Effector memory CD8-positive, alpha-beta T cell (primary cell): Measurements from ENCODE around the gene MRPL46.

Experiments used
- ATAC-seq: fragments of 150-1000 bp; cut with Tn5 transposase; replicated peaks from 2 replicates; pipeline ENCODE4 v1.10.0; 2021; ENCODE audit warnings: mild to moderate bottlenecking, moderate library complexity
- DNase-seq, 3 experiments: peaks; one replicate each; pipeline ENCODE4 v3.0.0; 2021
- H3K27ac Mint-ChIP-seq, 2 donors: one replicate each; pipeline ENCODE4 v1.8.0; 2022; ENCODE audit warnings: mild to moderate bottlenecking in 2 of 2, mixed read lengths in 2 of 2, moderate library complexity in 2 of 2
- H3K27me3 Mint-ChIP-seq, 2 donors: one replicate each; pipeline ENCODE4 v1.8.0; 2022; ENCODE audit warnings: mixed read lengths in 2 of 2
- H3K36me3 Mint-ChIP-seq: one replicate; pipeline ENCODE4 v1.8.0; 2022; ENCODE audit warnings: mild to moderate bottlenecking, moderate library complexity, mixed read lengths; ENCODE audit not compliant: insufficient read depth
- H3K4me1 Mint-ChIP-seq, 2 donors: one replicate each; pipeline ENCODE4 v1.8.0; 2022; ENCODE audit warnings: low read depth in 2 of 2, mixed read lengths in 2 of 2
- H3K4me3 Mint-ChIP-seq, 2 donors: one replicate each; pipeline ENCODE4 v1.8.0; 2022; ENCODE audit warnings: mild to moderate bottlenecking in 2 of 2, mixed read lengths in 2 of 2, moderate library complexity in 2 of 2
- H3K9me3 Mint-ChIP-seq, 2 donors: one replicate each; pipeline ENCODE4 v1.8.0; 2022; ENCODE audit warnings: mixed read lengths in 2 of 2
- total RNA-seq, 9 experiments: gene quantifications; one replicate each; lab custom pipeline; 2026; lab: John Stamatoyannopoulos, UW

The MRPL46 gene
- total RNA-seq = 2.5 to 8.8 (median 5.5) reads per million in 9 experiments

GRCh38 chr15:88467073-88467934 lies at the start of gene MRPL46, which contains the start of gene MRPS11:
Gene MRPL46, minus strand, starts transcription at chr15:88467388. Its CDS starts 11 bp downstream, at chr15:88467377.
Gene MRPS11, plus strand, starts transcription at chr15:88467708. Its CDS starts 10 bp downstream, at chr15:88467718.
- H3K4me1 Mint-ChIP-seq = peaks cover 15 to 26% of the 10 kb centered on the region in 2 donors
- H3K36me3 Mint-ChIP-seq = peaks cover 45% of the 10 kb centered on the region
- peak; percentile 94 for ATAC-seq
- peak; percentile 87 to 91 (median 88) for DNase-seq
- no peaks in the 10 kb centered on the region for H3K27me3 Mint-ChIP-seq
- no peaks in the 10 kb centered on the region for H3K9me3 Mint-ChIP-seq
- H3K27ac Mint-ChIP-seq = peak within 1 kb of the TSS; percentile 97 to 98
- peak within 1 kb of the TSS; percentile 89 to 91 for H3K4me3 Mint-ChIP-seq

GRCh38 chr15:88513195-88513594 lies 46.0 kb upstream of the MRPL46 start:
- H3K27me3 Mint-ChIP-seq = no peaks in the 10 kb centered on the region
- ATAC-seq (no peak), DNase-seq (no peak)
- no peaks in the 10 kb centered on the region for H3K36me3 Mint-ChIP-seq
- H3K4me3 Mint-ChIP-seq = no peak overlapping the region
- no peaks in the 10 kb centered on the region for H3K9me3 Mint-ChIP-seq
- no peak overlapping the region for H3K27ac Mint-ChIP-seq
- H3K4me1 Mint-ChIP-seq = no peaks in the 10 kb centered on the region

DNA sequence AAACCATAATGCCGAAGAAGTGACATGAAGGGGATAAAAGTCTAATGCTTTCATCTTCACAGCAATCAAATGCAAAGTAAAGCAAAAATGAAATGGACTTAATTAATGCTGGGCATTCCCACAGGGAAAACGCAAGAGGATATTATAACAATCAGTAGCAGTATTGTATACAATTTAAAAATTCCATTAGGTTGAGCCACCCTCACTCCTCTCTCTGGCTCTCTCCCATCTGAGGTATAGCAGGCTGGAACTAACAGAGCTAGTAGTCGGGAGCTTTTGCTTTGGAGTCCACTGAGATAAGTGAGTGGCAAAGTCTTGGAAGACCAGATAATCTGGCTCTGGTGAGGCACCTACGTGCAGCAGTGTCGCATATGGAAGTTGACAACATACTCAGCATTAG lies 45.4 kb upstream of the MRPL46 start:
- no peaks in the 10 kb centered on the region for H3K9me3 Mint-ChIP-seq
- no peak overlapping the region for H3K27ac Mint-ChIP-seq
- H3K27me3 Mint-ChIP-seq = no peaks in the 10 kb centered on the region
- no peak overlapping the region for H3K4me3 Mint-ChIP-seq
- no peaks in the 10 kb centered on the region for H3K36me3 Mint-ChIP-seq
- no peaks in the 10 kb centered on the region for H3K4me1 Mint-ChIP-seq
- ATAC-seq = no peak
- no peak for DNase-seq

GRCh38 chr15:88512078-88512477 lies 44.9 kb upstream of the MRPL46 start:
- ATAC-seq (no peak), DNase-seq (no peak)
- H3K36me3 Mint-ChIP-seq = no peaks in the 10 kb centered on the region
- H3K27ac Mint-ChIP-seq = no peak overlapping the region
- no peaks in the 10 kb centered on the region for H3K4me1 Mint-ChIP-seq
- H3K4me3 Mint-ChIP-seq = no peak overlapping the region
- H3K27me3 Mint-ChIP-seq = no peaks in the 10 kb centered on the region
- no peaks in the 10 kb centered on the region for H3K9me3 Mint-ChIP-seq

- Mint-ChIP-seq H3K27me3 (no peaks in the 10 kb centered on the region), H3K27ac (no peak overlapping the region), H3K36me3 (no peaks in the 10 kb centered on the region), H3K4me1 (no peaks in the 10 kb centered on the region), H3K4me3 (no peak overlapping the region), H3K9me3 (no peaks in the 10 kb centered on the region)
- ATAC-seq = no peak
- DNase-seq = no peak
Observed at GRCh38 chr15:88511161-88511560, 44.0 kb upstream of the MRPL46 start.

DNA sequence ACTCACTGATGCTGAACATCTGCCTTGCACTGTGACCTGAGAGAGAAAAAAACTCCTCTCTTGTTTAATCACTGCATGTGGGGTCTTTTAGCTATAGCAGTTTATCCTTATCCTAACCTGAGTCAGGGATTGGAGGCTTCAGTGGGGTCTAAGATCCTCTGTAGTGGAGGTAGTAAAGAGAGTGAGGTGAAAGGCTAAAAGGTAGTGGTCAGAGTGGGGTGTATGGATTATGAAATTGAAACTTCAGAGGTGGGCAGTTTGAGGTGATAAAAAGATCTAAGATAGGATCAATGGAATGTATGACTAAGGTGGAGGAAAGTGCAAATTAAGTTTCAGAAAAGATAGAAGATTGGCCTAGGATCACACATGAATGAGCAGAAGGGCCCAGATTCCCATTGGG lies 42.8 kb upstream of the MRPL46 start:
- no peak overlapping the region for H3K4me3 Mint-ChIP-seq
- no peak overlapping the region for H3K27ac Mint-ChIP-seq
- H3K27me3 Mint-ChIP-seq = no peaks in the 10 kb centered on the region
- H3K36me3 Mint-ChIP-seq = no peaks in the 10 kb centered on the region
- H3K4me1 Mint-ChIP-seq = no peaks in the 10 kb centered on the region
- no peaks in the 10 kb centered on the region for H3K9me3 Mint-ChIP-seq
- DNase-seq (no peak), ATAC-seq (no peak)

- Mint-ChIP-seq H3K36me3 (no peaks in the 10 kb centered on the region), H3K4me1 (no peaks in the 10 kb centered on the region), H3K27me3 (no peaks in the 10 kb centered on the region), H3K9me3 (no peaks in the 10 kb centered on the region), H3K4me3 (no peak overlapping the region), H3K27ac (no peak overlapping the region)
- DNase-seq (no peak), ATAC-seq (no peak)
Observed at GRCh38 chr15:88509321-88509720, 42.1 kb upstream of the MRPL46 start.

DNA sequence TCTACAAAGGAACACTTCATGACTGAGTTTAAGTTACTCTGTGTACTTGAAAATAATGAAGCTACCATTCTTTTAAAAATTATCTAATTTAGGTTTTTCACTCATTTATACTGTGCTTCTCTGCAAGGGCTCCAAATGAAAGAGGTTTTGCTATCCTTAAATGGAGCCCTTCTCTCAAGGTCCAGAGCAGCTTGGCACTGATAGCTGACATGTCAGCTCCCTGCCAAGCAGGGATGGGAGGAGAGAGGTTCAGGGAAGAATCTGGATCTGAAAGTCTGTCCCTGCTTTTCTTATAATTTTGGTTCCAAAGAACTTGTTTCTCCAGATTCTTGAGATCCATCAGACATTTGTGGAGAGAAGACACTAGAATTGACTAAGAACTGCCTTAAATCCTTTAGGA lies 39.4 kb upstream of the MRPL46 start:
- Mint-ChIP-seq H3K36me3 (no peaks in the 10 kb centered on the region), H3K9me3 (no peaks in the 10 kb centered on the region), H3K4me3 (no peak overlapping the region), H3K4me1 (no peaks in the 10 kb centered on the region), H3K27me3 (no peaks in the 10 kb centered on the region), H3K27ac (no peak overlapping the region)
- DNase-seq (no peak), ATAC-seq (no peak)

DNA sequence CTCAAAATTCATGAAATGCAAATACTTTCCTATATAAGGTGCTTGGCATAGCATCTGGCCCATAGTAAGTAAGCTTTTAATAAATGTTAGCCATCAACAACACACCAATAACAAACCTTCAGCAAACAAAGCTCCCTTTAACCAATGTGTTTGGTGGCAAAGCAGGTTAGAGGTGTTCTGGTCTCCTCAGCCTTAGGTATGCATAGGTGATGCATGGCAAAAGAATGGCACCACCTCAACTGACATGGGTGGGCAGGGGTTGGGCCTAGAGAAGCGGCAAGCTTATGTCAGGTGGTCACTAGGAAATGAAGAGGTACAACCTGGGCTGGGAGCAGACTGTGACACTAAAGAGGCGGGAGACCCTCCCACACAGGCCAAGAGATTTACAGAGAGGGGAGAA lies 38.5 kb upstream of the MRPL46 start:
- Mint-ChIP-seq H3K36me3 (no peaks in the 10 kb centered on the region), H3K4me1 (no peaks in the 10 kb centered on the region), H3K4me3 (no peak overlapping the region), H3K27ac (no peak overlapping the region), H3K27me3 (no peaks in the 10 kb centered on the region), H3K9me3 (no peaks in the 10 kb centered on the region)
- ATAC-seq (no peak), DNase-seq (no peak)

DNA sequence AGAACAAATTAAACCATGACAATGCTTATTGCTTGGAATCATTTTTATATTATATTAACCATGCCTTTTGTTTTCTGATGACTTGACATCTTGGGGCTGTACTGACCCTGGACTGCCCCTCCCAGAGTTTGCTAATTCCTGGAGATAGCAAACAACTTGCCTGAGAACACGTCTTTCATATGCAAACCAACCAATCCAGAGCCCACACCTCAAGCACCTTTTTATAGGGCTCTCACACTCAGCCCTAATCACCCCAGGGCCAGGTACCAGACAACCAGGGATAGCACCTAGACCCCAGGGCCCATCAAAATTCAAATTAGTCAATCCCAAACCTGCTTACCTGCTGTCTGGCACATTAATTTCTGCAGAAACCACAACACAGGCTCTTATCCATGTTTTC lies 37.3 kb upstream of the MRPL46 start:
- Mint-ChIP-seq H3K27me3 (no peaks in the 10 kb centered on the region), H3K4me1 (no peaks in the 10 kb centered on the region), H3K9me3 (no peaks in the 10 kb centered on the region), H3K4me3 (no peak overlapping the region), H3K27ac (no peak overlapping the region), H3K36me3 (no peaks in the 10 kb centered on the region)
- ATAC-seq (no peak), DNase-seq (no peak)

GRCh38 chr15:88498996-88499395 lies 31.8 kb upstream of the MRPL46 start:
- ATAC-seq (no peak), DNase-seq (no peak)
- Mint-ChIP-seq H3K4me3 (no peak overlapping the region), H3K27me3 (no peaks in the 10 kb centered on the region), H3K4me1 (no peaks in the 10 kb centered on the region), H3K36me3 (no peaks in the 10 kb centered on the region), H3K9me3 (no peaks in the 10 kb centered on the region), H3K27ac (no peak overlapping the region)

GRCh38 chr15:88497109-88497765 lies 30.0 kb upstream of the MRPL46 start:
- H3K27ac Mint-ChIP-seq = peak overlapping the region in 1 of 2 donors; percentile 27
- no peak for DNase-seq
- no peaks in the 10 kb centered on the region for H3K27me3 Mint-ChIP-seq
- H3K4me3 Mint-ChIP-seq = no peak overlapping the region
- H3K4me1 Mint-ChIP-seq = no peaks in the 10 kb centered on the region
- ATAC-seq = no peak
- no peaks in the 10 kb centered on the region for H3K9me3 Mint-ChIP-seq
- no peaks in the 10 kb centered on the region for H3K36me3 Mint-ChIP-seq

GRCh38 chr15:88493844-88494243 lies 26.7 kb upstream of the MRPL46 start:
- H3K4me1 Mint-ChIP-seq = no peaks in the 10 kb centered on the region
- no peak overlapping the region for H3K27ac Mint-ChIP-seq
- no peaks in the 10 kb centered on the region for H3K9me3 Mint-ChIP-seq
- H3K4me3 Mint-ChIP-seq = no peak overlapping the region
- ATAC-seq = no peak
- no peak for DNase-seq
- no peaks in the 10 kb centered on the region for H3K36me3 Mint-ChIP-seq
- H3K27me3 Mint-ChIP-seq = no peaks in the 10 kb centered on the region

DNA sequence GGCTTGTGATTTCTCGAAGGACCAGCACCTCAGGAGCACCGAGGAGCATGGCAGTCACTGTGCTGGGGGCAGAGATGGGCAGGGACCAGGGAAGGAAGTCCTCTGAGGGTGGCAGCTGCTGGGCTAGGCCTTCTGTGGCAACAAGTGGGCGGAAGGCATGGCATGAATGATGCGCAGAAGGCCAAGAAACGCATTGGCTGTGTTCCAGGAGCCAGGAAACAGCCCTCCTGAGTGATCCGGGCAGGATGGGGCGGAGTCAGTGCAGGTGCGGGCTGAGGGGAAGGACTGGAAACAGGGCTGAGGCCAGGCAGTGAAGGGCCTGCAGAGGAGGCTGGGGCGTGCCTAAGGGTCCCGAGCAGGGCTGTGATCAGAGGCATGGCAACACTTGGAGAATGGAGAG lies 24.0 kb upstream of the MRPL46 start:
- Mint-ChIP-seq H3K4me3 (no peak overlapping the region), H3K36me3 (no peaks in the 10 kb centered on the region), H3K9me3 (no peaks in the 10 kb centered on the region), H3K27ac (no peak overlapping the region), H3K27me3 (no peaks in the 10 kb centered on the region), H3K4me1 (no peaks in the 10 kb centered on the region)
- no peak for ATAC-seq
- no peak for DNase-seq
